Measurements from ENCODE around the gene OGFR. TPM values are rescaled to one million over a fixed set of nuclear protein-coding genes. Genes with fewer than 3 reads are reported as not detected.
A peak's percentile ranks its signal among the peaks of the same experiment; 100 is the strongest.

Gene OGFR
- polyA plus RNA-seq, 3 donors, result 47.8 to 114 (median 79.3) TPM

DNA sequence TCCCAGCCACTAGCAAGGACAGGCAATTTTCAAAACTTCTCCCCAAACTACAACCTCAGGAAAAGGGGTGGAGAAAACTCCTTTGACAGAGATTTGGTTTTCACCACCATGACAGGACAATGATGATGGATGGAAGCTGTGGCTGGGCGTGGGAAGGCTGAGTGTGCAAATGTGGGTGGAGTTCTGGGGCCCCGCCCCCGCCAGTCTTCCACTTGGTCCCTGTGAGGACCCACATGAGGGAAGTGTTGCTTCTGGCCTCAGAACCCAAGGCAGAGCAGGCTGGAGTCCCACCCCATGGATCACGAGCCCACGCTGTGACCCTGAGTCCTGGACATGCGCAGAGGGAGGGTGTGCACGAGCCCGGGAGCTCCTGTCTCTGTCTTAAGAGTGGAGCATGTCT, 29.9 kb upstream of the OGFR start:
- no peaks in the 10 kb centered on the region for H4K20me1 ChIP-seq (ENCODE audit: insufficient read depth, low read length)
- Mint-ChIP-seq H3K27ac (peak overlapping the region in 4 of 7 donors; percentile 18 to 82 (median 49)), H3K4me3 (peak overlapping the region in 1 of 2 donors; percentile 40), H3K27me3 (ENCODE audit: low read depth in 3 of 3) (peaks cover 1 to 9% (median 3%) of the 10 kb centered on the region in 3 donors), H3K36me3 (no peaks in the 10 kb centered on the region), H3K4me1 (peaks cover 53% of the 10 kb centered on the region), H3K9me3 (peaks cover 0 to 5% (median 2%) of the 10 kb centered on the region in 7 donors)
- H3K9me3 ChIP-seq (replicated peaks in 1 of 2; ENCODE audit: control insufficient read depth in 1 of 2, insufficient read depth in 1 of 2, low read length in 2 of 2), result no peaks in the 10 kb centered on the region
- peak overlapping the region; percentile 9 for H3K4me2 ChIP-seq (replicated peaks; ENCODE audit: extremely low read depth, low read length, poor library complexity, severe bottlenecking)
- H2AFZ ChIP-seq (ENCODE audit: insufficient read depth, low read depth, low read length, poor library complexity, severe bottlenecking), result peak overlapping the region; percentile 24
- H3K27me3 ChIP-seq (ENCODE audit: control insufficient read depth in 2 of 2, insufficient read depth in 2 of 2, low read length in 2 of 2), result no peaks in the 10 kb centered on the region
- WGBS (ENCODE audit: insufficient coverage), result 41% methylated on average over 5 of the region's 8 CpGs
- H3K79me2 ChIP-seq (ENCODE audit: insufficient read depth, low read length), result no peaks in the 10 kb centered on the region
- H3K36me3 ChIP-seq (replicated peaks in 1 of 2; ENCODE audit: control insufficient read depth in 1 of 2, insufficient read depth in 2 of 2, low read length in 2 of 2), result no peaks in the 10 kb centered on the region
- H3K9ac ChIP-seq (ENCODE audit: insufficient read depth, low read length, poor library complexity, severe bottlenecking), result peak overlapping the region; percentile 30
- intact Hi-C loops (cut with micrococcal nuclease), result no loop called here
- H3K27ac ChIP-seq (ENCODE audit: low read depth in 1 of 2, low read length in 2 of 2), result peak overlapping the region in 1 of 2 donors; percentile 43
- TF ChIP-seq, protein P1, sequence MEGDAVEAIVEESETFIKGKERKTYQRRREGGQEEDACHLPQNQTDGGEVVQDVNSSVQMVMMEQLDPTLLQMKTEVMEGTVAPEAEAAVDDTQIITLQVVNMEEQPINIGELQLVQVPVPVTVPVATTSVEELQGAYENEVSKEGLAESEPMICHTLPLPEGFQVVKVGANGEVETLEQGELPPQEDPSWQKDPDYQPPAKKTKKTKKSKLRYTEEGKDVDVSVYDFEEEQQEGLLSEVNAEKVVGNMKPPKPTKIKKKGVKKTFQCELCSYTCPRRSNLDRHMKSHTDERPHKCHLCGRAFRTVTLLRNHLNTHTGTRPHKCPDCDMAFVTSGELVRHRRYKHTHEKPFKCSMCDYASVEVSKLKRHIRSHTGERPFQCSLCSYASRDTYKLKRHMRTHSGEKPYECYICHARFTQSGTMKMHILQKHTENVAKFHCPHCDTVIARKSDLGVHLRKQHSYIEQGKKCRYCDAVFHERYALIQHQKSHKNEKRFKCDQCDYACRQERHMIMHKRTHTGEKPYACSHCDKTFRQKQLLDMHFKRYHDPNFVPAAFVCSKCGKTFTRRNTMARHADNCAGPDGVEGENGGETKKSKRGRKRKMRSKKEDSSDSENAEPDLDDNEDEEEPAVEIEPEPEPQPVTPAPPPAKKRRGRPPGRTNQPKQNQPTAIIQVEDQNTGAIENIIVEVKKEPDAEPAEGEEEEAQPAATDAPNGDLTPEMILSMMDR (IDR thresholded peaks at IDR 0.05), result no peak
- peak overlapping the region in 1 of 3 experiments; percentile 8 for H3K4me3 ChIP-seq (replicated peaks in 1 of 3; ENCODE audit: low read depth in 2 of 3, low read length in 3 of 3)
- peaks cover 51 to 59% of the 10 kb centered on the region in 2 donors for H3K4me1 ChIP-seq (ENCODE audit: control insufficient read depth in 1 of 2, insufficient read depth in 2 of 2, low read length in 2 of 2)
- DNase-seq, result peak; percentile 54 to 61 (median 56)

DNA sequence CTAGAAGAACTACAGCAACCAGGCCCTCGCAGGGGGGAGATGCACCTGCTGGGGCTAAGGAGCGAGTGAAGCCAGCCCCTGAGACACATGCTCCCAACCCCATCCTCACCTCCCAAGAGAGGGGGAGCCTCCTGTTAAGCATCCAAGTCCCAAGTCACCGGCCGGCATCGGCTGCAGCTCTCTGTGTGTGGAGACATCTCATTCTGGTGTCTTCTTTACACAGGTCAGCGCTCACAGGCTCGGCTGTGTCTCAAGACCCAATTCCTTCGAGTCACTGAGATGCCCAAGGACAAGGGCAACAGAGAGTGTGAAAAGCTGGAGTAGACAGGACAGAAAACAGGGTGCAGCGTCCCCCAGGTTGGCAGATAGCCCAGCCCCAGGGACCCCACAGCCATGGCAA, 29.4 kb upstream of the OGFR start:
- H3K4me3 Mint-ChIP-seq, result peak overlapping the region in 1 of 2 donors; percentile 40
- no peaks in the 10 kb centered on the region for H3K36me3 Mint-ChIP-seq
- Histone ChIP-seq H3K9me3 (replicated peaks in 1 of 2; ENCODE audit: control insufficient read depth in 1 of 2, insufficient read depth in 1 of 2, low read length in 2 of 2) (no peaks in the 10 kb centered on the region), H3K4me2 (replicated peaks; ENCODE audit: extremely low read depth, low read length, poor library complexity, severe bottlenecking) (peak overlapping the region; percentile 9), H2AFZ (ENCODE audit: insufficient read depth, low read depth, low read length, poor library complexity, severe bottlenecking) (peak overlapping the region; percentile 24), H3K36me3 (replicated peaks in 1 of 2; ENCODE audit: control insufficient read depth in 1 of 2, insufficient read depth in 2 of 2, low read length in 2 of 2) (no peaks in the 10 kb centered on the region), H4K20me1 (ENCODE audit: insufficient read depth, low read length) (no peaks in the 10 kb centered on the region), H3K4me3 (replicated peaks in 1 of 3; ENCODE audit: low read depth in 2 of 3, low read length in 3 of 3) (peak overlapping the region in 1 of 3 experiments; percentile 8), H3K9ac (ENCODE audit: insufficient read depth, low read length, poor library complexity, severe bottlenecking) (peak overlapping the region; percentile 30), H3K27ac (ENCODE audit: low read depth in 1 of 2, low read length in 2 of 2) (peak overlapping the region in 1 of 2 donors; percentile 43), H3K4me1 (ENCODE audit: control insufficient read depth in 1 of 2, insufficient read depth in 2 of 2, low read length in 2 of 2) (peaks cover 51 to 59% of the 10 kb centered on the region in 2 donors), H3K27me3 (ENCODE audit: control insufficient read depth in 2 of 2, insufficient read depth in 2 of 2, low read length in 2 of 2) (no peaks in the 10 kb centered on the region), H3K79me2 (ENCODE audit: insufficient read depth, low read length) (no peaks in the 10 kb centered on the region)
- intact Hi-C loops (cut with micrococcal nuclease), result no loop called here
- 90% methylated on average over 6 of the region's 9 CpGs for WGBS (ENCODE audit: insufficient coverage)
- H3K27ac Mint-ChIP-seq, result no peak overlapping the region
- TF ChIP-seq, protein P1 (IDR thresholded peaks at IDR 0.05), result no peak
- H3K9me3 Mint-ChIP-seq, result peaks cover 0 to 5% (median 2%) of the 10 kb centered on the region in 7 donors
- H3K4me1 Mint-ChIP-seq, result peaks cover 53% of the 10 kb centered on the region
- peaks cover 1 to 9% (median 5%) of the 10 kb centered on the region in 3 donors for H3K27me3 Mint-ChIP-seq (ENCODE audit: low read depth in 3 of 3)
- no peak for DNase-seq
